ENCODE data around the gene WDR17.
"Not testable (repeated sequence)": the region's sequence is repeated elsewhere in the genome, so short reads cannot be mapped to it uniquely, and the experiment has no call there.

The WDR17 gene

GRCh38 chr4:176195184-176195978, 129.7 kb downstream of the WDR17 start, which contains the start of gene SPATA4:
Gene SPATA4 (minus strand): TSS chr4:176195585. CDS start chr4:176195562, 23 bp downstream.
- DNase-seq = peak; percentile 91

- DNase-seq = peak; percentile 57
Observed at GRCh38 chr4:176198316-176198903, 132.8 kb downstream of the WDR17 start.

- DNase-seq = no peak
Observed at GRCh38 chr4:176205299-176205698, 139.7 kb downstream of the WDR17 start.

GRCh38 chr4:176207839-176208238, 142.2 kb downstream of the WDR17 start:
- DNase-seq = no peak

GRCh38 chr4:176209535-176209934, 143.9 kb downstream of the WDR17 start:
- no peak for DNase-seq

- no peak for DNase-seq
Observed at GRCh38 chr4:176210101-176210500, 144.5 kb downstream of the WDR17 start.

GRCh38 chr4:176210579-176211296, 145.1 kb downstream of the WDR17 start:
- no peak for DNase-seq

GRCh38 chr4:176212351-176212750, 146.7 kb downstream of the WDR17 start:
- DNase-seq = not testable (repeated sequence)

GRCh38 chr4:176217510-176217909, 151.9 kb downstream of the WDR17 start:
- no peak for DNase-seq

GRCh38 chr4:176222149-176222548, 156.5 kb downstream of the WDR17 start:
- no peak for DNase-seq

GRCh38 chr4:176223561-176223960, 157.9 kb downstream of the WDR17 start:
- DNase-seq = no peak

- DNase-seq = no peak
Observed at GRCh38 chr4:176226736-176227135, 161.1 kb downstream of the WDR17 start.

- no peak for DNase-seq
Observed at GRCh38 chr4:176229645-176230044, 164.0 kb downstream of the WDR17 start.
